Jurkat, Clone E6-1 (cell line): ENCODE measurements around the gene UST.

Source experiments
- DNase-seq: peaks from one replicate; pipeline ENCODE4 v3.0.0-alpha.2; 2011; ENCODE audit warnings: low read depth, low spot score
- H3K4me3 ChIP-seq: 2 replicates; pipeline ENCODE4 v1.5.1; 2011; ENCODE audit warnings: mild to moderate bottlenecking, low read length, control low read depth, moderate library complexity

The UST gene

DNA sequence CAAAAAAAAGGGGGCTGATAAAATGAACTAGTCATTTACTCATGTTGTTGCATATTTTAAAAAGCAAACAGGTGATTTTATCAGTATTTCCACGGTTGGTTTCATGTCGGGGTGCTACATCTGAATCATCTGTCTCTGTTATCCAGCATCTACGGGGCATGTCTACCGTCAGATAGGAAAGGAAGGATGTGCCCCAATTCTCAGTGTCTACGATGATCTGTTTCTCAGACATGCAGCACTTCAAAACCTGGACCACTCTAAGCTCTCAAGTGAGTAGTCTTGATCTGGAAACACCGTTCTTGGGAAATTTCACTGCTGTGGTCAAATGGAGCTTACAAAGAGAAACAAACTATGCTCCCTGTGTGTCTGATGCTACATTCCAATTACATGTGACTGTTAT, 330.4 kb downstream of the UST start:
- H3K4me3 ChIP-seq: no peak overlapping the region
- DNase-seq: no peak

DNA sequence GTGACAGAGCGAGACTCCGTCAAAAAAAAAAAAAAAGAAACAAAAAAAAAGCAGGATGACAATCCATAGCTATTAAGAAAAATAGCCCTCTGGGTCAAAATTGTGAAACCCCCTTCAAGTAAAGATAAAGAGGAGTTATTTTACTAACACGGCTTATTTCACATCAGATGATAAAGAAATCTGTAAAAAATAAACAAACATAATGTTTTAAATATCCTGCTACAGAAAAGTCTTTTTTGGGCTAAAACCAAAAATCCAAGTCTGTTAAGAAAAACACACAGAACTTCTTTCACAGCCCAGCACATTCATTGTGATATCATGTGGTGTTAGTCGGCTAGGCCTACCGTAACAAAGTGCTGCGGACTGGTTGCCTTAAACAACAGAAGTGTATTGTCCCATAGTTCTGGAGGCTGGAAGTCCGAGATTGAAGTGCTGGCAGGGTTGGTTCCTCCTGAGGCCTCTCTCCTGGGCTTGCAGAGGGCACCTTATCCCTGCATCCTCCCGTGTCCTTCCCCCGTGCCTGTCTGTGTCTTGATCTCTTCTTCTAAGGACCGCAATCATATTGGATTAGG, 331.5 kb downstream of the UST start:
- no peak for DNase-seq
- H3K4me3 ChIP-seq: no peak overlapping the region

DNA sequence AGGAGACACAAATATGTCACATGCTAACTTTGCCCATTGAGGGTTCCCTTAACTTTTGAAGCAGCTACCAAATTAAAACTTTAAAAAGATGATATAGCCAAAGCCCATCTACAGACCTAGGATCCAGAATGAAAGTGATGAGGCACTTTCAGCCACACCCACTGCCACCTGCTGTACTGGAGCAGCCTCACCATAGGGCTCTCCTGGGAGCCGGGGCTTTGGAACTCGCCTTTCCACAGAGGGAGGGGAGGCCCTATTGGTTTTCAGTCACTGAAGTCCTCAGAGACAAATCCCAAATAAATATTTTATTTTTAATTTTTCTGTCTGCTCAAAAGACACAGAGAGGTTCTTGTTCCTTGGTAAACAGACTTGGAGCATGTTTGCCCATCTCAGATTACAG, 332.6 kb downstream of the UST start:
- DNase-seq: no peak
- no peak overlapping the region for H3K4me3 ChIP-seq

DNA sequence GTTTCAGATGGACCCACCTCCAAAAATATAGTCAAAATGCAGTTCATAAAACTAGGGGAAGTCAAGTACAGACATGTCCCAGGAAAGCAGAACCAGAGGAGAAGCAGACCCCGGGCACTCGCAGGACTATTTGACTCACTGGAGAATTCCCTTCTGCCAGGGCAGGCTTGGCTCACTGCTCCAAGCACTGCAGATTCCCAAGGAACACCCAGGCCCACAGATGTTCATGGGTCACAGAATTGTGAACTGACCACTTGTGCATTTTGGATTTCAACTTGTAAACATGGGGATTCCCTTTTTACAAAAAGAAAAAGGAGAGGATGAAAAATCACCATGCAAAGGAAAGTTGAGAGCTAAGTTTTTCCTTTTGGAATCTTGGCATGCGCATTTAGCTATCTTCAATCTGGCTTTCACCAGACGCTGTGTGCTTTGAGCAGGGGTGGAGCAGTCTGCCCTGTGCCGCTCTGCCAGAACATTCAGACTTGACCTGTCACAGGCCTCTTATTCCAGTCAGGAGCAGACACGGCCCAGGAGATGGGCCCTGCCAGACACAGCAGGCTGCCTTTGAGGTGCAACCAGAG, 333.2 kb downstream of the UST start:
- no peak for DNase-seq
- no peak overlapping the region for H3K4me3 ChIP-seq

DNA sequence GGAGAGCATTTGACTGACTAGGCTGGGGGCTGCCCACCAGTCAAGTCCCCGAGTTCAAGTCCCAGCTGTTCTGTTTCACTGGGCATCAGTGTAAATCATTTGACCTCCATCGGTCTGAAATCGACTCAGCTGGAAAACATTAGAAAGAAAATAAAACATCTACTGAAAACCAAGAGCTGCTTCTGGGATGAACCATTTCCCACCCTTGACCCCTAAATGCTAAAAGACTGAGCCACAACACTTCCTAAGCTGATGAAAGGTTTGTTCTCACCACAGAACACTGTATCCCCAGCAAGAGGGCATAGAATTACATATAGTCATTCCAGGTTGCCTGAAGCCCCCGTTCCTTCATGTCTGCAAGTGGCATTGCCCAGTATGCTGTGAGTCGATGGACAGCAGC, 333.7 kb downstream of the UST start:
- H3K4me3 ChIP-seq: no peak overlapping the region
- DNase-seq: no peak

DNA sequence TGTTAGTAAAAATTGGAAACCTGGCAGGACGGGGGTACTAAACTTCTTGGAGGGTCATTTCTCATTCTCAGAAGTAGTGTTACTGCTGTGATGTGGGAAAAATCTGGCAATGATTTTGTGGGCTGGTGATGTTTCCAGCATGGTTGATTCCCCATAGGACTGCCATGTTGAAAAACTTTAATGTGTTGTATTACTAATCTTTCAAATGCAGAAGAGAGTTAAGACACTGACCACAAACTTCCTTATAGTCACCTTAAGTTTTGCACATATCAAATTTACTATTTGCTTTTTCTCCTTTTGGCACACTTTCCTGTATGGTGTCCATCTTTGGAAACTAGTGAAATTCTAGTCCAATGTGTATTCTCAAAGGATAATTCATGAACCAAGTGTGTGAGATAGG, 334.5 kb downstream of the UST start:
- DNase-seq: no peak
- no peak overlapping the region for H3K4me3 ChIP-seq

DNA sequence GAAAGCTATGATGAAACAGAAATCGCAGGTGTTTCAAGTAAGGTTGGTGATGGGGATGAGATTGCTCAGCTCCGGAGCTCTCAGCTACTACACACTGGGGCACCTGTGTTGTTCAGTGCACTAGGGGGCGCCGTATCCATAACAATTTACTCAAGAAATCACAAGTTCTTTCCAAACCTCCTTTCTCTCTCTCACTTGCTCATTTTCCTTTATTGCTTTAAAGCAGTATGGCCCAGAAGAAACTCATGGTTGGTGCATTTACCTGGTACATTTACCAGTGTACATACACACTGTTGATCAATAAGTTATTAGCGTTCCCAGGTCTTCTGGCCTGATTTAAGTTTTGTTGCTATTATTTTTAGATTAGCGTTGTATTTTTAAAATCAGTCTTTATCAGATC, 335.5 kb downstream of the UST start:
- peak; percentile 63 for DNase-seq
- no peak overlapping the region for H3K4me3 ChIP-seq

DNA sequence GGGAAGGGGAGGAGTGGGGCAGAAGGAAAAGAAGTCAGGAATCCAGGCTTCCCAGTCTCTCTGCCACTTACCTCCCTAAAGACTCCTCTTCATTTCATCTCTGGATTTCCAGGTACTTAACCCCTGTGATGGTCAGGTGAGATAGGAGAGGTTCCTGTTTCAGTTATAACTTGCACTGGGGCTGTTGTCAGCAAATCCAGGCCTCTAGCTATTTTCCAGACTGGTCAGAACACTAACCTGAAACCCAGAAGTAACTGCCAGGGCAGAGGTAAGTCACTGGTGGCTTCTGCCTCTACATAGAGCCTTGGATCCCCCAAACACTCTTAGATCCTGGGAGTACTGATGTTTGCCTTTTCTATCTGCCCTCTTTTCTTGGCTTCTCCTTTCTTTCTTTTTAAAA, 337.2 kb downstream of the UST start:
- no peak overlapping the region for H3K4me3 ChIP-seq
- no peak for DNase-seq

DNA sequence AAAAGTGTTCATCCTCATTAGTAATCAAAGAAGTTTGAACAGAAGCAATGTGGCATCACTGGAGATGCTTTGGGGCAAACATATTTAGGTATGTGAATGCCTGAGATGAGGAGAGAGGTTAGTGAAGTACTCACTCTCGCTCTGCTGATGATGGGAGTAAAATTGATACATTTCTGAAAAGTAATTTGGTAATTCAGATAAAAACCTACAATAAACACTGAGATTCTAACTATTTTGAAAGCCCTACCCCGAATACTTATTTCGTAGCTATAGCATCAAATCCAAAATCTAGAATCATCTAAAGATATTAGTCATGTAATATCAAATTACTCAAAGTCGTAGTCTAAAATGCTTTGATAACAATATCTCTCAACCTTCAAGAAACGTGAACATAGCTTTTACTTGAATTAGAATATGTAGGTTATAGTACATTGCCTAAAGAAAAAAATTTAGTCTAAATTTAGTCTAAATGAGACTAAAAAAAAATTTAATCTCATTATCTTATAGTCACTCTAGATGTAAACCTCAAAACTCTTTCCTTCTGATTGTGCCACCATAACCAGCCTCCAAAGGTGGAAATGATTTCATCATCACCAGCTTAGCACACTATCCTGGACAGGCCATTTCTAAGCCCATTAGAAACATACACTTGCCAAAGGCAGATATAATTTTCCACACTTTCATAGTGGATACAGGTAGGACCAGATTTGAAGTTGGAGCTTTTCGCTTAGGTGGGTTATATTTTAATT, 338.2 kb downstream of the UST start:
- DNase-seq: no peak
- no peak overlapping the region for H3K4me3 ChIP-seq

DNA sequence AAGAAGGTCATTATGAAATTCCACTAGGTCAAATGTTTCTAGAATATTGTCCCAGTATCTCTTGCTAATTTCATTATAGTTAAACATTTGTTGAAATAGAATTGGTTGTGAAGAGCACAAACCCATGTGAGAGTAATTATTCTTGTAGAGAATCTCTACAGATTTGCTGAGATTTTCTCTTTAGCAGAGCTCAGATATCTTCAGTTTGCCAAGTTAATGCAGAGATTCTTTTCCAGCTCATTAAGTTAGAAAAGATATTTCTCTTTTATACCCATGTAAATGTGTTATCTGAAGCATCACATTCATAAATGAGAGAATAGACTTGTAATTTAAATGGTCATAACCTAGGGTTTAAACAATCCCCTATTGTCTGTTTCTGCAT, 338.7 kb downstream of the UST start:
- H3K4me3 ChIP-seq: no peak overlapping the region
- no peak for DNase-seq

DNA sequence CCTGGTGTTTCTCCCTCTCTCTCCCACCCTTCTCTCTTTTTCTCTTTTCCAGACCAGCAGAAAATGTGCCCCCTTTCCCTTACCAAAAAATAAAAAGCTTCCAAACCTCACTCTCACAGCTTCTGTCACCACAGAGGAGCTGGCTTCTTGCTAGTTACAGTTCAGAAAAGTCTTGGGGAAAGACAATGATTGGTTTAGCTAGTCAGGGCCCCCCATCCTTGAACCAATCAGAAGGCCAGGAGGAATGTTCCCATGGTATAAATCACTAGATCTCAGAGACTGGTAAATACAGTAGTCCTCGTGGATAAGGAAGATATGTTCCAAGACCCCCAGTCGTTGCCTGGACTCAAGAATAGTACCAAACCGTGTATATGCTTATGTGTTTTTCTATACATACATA, 339.5 kb downstream of the UST start:
- DNase-seq: no peak
- H3K4me3 ChIP-seq: no peak overlapping the region

DNA sequence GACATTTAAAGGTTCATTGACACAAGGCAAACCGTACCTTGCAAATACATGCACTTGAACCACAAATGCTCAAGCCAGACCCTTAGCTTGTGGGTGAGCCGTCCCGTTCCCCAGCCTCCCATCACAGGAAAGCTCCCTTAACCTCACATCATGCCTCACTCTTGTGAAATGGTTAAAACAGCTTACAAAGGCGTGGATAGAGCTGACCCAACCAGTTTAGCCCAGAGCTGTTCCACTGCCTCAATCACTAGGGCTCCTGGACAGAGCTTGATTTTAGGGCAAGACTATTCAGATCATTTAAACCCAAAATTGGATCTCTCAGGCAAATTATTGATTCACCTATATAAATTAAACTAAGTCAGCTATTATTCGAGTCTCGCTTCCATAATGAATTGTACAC, 341.1 kb downstream of the UST start:
- no peak overlapping the region for H3K4me3 ChIP-seq
- no peak for DNase-seq

DNA sequence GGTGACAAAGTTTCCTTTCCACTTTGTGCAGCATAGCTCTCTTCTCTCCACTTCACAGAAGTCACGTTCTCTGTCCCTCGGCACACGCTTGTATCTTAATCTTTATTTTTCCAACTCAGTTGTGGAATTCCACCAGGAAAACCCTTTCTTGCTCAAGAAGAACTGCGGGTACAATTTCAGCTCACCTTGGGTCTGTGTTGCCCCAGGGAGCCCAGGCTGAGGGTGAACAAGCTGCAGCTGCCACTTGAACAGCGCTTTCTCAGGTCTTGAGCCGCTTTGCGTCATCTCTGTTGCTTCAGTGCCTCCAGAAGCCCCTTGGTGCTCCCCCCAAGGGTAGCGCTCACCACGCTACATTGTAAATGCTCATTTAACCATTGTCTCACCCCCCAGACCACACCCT, 341.5 kb downstream of the UST start:
- H3K4me3 ChIP-seq: no peak overlapping the region
- no peak for DNase-seq

DNA sequence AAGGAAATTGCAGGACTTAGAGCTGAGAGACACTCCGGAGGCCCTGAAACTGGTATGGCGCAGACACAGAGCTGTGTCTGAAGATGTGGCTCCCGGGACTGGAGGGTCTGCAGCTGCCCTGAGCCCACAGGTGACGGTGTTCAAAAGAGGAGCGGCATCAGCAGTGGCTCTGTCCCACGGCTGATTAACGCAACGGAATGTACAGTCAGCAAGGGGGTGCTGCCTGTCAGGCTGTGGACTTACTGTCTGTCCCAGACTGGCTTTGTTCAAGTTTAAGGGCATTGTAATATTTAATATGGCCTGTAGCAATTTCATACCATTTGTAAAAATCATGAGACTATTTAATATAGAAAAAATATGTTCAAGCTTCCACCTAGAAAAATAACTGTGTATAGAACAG, 342.7 kb downstream of the UST start:
- DNase-seq: no peak

DNA sequence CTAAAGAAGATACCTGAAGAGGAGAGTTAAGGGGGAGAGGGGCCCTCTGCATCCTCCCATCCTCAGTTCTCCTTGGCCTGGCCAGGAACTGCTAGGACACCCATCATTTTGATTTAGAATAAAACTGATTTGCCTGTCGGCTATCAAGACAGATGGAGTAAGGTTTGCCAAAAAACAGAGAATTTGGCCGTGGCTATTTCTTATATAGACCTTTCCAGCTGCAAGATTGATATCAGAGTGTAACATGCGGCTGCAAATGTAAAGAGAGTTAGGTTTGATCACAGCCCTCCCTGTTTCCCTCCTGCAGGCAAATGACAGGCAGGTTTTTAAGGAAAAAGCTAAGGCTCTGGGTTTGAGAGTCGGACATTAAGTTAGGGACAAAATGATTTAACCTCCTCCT, 344.1 kb downstream of the UST start:
- DNase-seq: no peak
- H3K4me3 ChIP-seq: no peak overlapping the region

More for the DNA sequence above, 342.7 kb downstream of the UST start:
- H3K4me3 ChIP-seq: no peak overlapping the region

DNA sequence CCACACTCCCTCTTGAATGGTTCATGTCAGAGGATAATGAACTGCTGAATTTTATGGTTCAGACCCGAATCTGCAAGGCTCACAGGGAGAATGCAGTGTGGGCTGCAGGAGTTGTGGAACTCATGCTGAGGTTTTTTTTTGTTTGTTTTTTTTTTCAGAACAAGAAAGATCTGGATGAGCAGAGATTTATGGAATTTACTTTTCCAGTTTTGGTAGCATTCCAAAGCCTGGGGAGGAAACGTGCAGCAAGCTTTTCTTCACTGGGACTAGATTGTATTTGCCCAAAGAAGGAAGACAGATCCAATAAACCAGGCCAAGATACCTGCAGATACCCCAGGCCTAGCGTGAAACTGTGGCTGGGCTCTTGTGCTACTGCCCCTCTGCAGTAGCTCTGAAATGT, 346.8 kb downstream of the UST start:
- no peak overlapping the region for H3K4me3 ChIP-seq
- no peak for DNase-seq

DNA sequence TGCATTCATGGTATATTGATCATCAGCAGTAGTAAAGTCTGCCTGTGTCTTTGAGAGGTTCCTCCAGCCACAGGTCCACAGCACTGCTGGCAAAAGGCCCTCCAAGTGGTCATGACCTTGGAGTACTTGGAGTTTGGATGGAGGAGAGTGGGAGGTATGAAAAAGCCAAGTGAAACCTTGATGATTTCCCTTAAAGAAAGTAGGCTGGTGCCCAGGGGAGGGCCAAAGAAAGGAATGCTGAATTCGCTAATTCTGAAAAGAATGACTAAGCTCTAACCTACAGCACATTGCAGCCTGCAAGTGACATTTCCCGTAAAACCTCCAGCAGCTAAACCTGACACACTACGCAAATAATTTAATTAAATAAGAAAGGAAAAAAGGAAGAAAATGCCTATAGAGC, 347.3 kb downstream of the UST start:
- DNase-seq: no peak
- no peak overlapping the region for H3K4me3 ChIP-seq

DNA sequence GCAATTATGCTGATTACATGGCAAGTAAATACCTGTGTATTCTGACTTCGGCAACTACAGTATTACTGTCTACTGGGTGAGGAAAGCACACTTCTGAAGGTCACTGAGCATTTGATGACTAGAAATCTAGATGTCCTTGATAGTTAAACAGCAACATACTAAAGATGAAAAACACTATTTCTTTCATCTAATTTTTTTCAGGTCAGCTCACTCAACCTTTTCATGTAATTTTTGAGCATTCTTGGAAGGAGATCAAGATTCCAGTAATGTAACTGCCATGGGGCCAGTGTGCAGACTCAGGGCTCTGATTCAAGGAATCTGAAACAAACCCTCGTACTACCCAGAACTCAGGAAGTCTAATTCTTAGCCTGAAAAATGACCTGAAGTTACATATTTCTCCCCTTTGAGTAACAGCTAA, 348.1 kb downstream of the UST start:
- no peak for DNase-seq
- H3K4me3 ChIP-seq: no peak overlapping the region

DNA sequence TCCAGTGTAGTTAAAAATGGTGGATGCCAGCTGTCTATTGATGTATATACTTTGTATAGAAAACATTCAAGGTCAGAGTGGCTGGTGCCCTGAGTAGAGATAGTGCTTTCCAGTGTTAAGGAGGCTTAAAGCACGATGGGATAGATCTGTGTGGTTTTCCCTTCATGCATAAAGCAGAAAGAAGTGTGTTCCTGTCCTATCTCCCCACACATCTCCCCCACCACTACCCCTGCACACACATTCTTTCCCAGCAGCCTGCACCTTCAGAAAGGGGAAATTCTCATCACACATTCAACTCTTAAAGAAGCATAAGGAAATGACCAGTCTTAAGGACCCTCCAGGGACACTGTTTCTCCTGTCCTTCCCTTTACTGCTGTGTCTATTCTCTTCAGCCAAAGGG, 349.0 kb downstream of the UST start:
- H3K4me3 ChIP-seq: no peak overlapping the region
- no peak for DNase-seq

DNA sequence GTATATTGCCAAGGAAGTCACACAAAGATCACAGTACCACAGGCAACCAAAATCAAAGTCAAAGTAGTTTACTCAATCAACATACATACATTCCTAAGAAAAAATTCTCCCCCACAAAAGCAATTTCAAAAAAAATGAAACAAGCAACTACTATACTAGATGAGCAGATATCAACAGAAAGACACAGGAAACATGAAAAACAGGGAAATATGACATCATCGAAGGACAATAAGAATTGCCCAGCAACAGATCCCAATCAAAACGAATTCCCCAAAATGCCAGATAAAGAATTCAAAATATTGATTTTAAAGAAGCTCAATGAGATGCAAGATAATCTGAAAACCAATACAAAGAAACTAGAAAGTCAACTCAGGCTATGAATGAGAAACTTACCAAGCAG, 351.0 kb downstream of the UST start:
- no peak for DNase-seq
- H3K4me3 ChIP-seq: no peak overlapping the region

DNA sequence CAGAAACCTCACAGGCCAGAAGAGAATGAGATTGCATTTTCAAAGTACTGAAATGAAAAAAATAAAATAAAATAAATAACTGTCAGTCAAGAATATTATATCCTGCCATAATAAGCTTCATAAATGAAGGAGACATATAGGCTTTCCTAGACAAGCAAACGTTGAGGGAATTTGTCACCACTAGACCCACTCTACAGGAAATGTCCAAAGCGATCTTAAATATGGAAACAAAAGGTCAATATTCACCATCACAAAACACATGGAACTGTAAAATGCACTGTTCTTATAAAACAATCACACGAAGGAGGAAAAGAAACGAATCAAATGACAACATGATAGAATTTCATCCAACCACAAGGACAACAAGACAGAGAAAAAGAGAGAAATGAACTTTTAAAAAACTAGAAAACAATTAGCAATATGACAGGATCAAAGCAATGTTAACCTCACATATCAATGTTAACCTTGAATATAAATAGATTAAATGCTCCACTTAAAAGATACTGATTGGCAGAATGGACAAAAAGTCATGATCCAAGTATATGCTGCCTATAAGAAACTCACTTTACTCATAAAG, 352.0 kb downstream of the UST start:
- no peak overlapping the region for H3K4me3 ChIP-seq
- DNase-seq: no peak
